OCI-LY1 (cell line): ENCODE results near the gene COL6A3.

Experiments used
- H2AFZ ChIP-seq: fragments of 200-600 bp; sonication (generic), shearing (Covaris generic); 2 replicates; pipeline ENCODE4 v1.6.0; 2014; ENCODE audit warnings: antibody characterized with exemption, mild to moderate bottlenecking, low read length
- H3F3A ChIP-seq: fragments of 200-600 bp; sonication (generic), shearing (Covaris generic); 2 replicates; pipeline ENCODE4 v1.6.0; 2014; ENCODE audit warnings: mild to moderate bottlenecking, antibody characterized with exemption, low read length, moderate library complexity; ENCODE audit not compliant: insufficient read depth
- H3K27ac ChIP-seq: fragments of 200-600 bp; sonication (generic); 2 replicates; pipeline ENCODE4 v1.5.1; 2014; ENCODE audit warnings: low read length, mixed run types, mild to moderate bottlenecking, low read depth; ENCODE audit not compliant: poor library complexity, severe bottlenecking
- H3K27me3 ChIP-seq: fragments of 200-600 bp; sonication (generic); 2 replicates; pipeline ENCODE4 v1.6.0; 2014; ENCODE audit warnings: antibody characterized with exemption, mild to moderate bottlenecking, low read length, moderate library complexity; ENCODE audit not compliant: insufficient read depth
- H3K36me3 ChIP-seq: fragments of 200-600 bp; sonication (generic); 2 replicates; pipeline ENCODE4 v1.6.1; 2014; ENCODE audit warnings: mild to moderate bottlenecking, antibody characterized with exemption, low read length, moderate library complexity, mixed read lengths; ENCODE audit not compliant: insufficient read depth
- H3K4me1 ChIP-seq: fragments of 200-600 bp; sonication (generic); 2 replicates; pipeline ENCODE4 v1.5.1; 2014; ENCODE audit warnings: mild to moderate bottlenecking, low read length, moderate library complexity; ENCODE audit not compliant: insufficient read depth, severe bottlenecking
- H3K4me2 ChIP-seq: fragments of 200-600 bp; sonication (generic), shearing (Covaris generic); 2 replicates; pipeline ENCODE4 v1.6.1; 2014; ENCODE audit warnings: low read length
- H3K4me3 ChIP-seq: fragments of 200-600 bp; sonication (generic); 2 replicates; pipeline ENCODE4 v1.5.1; 2014; ENCODE audit warnings: low read length, low read depth, mild to moderate bottlenecking, mixed read lengths; ENCODE audit not compliant: poor library complexity, severe bottlenecking
- H3K79me2 ChIP-seq: fragments of 200-600 bp; shearing (Covaris generic); 2 replicates; pipeline ENCODE4 v1.6.1; 2016; ENCODE audit warnings: mixed run types, low read length, mixed read lengths; ENCODE audit not compliant: insufficient read depth
- H3K9ac ChIP-seq: fragments of 200-600 bp; sonication (generic), shearing (Covaris generic); 2 replicates; pipeline ENCODE4 v1.6.1; 2014; ENCODE audit warnings: mild to moderate bottlenecking, low read length, mixed read lengths
- H3K9me2 ChIP-seq: fragments of 200-600 bp; sonication (generic), shearing (Covaris generic); 2 replicates; pipeline ENCODE4 v1.6.1; 2014; ENCODE audit warnings: low read depth, mild to moderate bottlenecking, low read length, mixed read lengths
- H3K9me3 ChIP-seq: fragments of 200-600 bp; shearing (Covaris generic); 2 replicates; pipeline ENCODE4 v1.6.1; 2014; ENCODE audit warnings: low read length, mixed read lengths
- H4K20me1 ChIP-seq: fragments of 200-600 bp; sonication (generic), shearing (Covaris generic); 2 replicates; pipeline ENCODE4 v1.6.0; 2016; ENCODE audit warnings: mild to moderate bottlenecking, low read length; ENCODE audit not compliant: insufficient read depth
- CTCF ChIP-seq: fragments of 200-600 bp; sonication (generic), shearing (Covaris generic); IDR thresholded peaks from 2 replicates; pipeline ENCODE4 v1.5.1; 2017; ENCODE audit warnings: mild to moderate bottlenecking, antibody characterized with exemption, low read length, moderate library complexity, mixed read lengths
- EZH2 ChIP-seq: fragments of 200-600 bp; sonication (generic), shearing (Covaris generic); IDR thresholded peaks from 2 replicates; pipeline ENCODE4 v1.8.0; 2017; ENCODE audit warnings: borderline replicate concordance, mixed run types, mild to moderate bottlenecking, antibody characterized with exemption, low read length, moderate library complexity, mixed read lengths

COL6A3 gene

DNA sequence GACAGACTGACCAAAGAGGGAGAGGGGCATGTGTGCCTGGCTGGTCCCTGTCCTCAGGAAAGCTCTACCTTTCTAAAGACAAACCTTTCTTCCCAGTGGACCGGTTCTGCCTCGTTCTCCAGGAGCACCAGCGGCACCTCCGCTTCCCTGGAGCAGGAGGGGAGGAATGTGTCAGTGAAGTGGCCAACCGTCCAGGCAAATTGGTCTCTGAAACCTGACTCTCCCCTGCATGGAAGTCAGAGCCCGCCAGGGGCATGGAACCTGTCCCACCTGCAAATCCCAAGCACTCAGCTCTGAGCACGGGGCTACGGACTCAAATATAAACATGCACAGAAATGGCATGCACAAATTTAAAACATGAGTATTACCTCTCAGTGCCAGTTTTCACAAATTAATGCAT is 62.9 kb downstream of the COL6A3 start:
- TF ChIP-seq CTCF = no peak
- TF ChIP-seq EZH2 = no peak
- Histone ChIP-seq H3K27me3 (no peaks in the 10 kb centered on the region), H3K9me2 (no peaks in the 10 kb centered on the region)

DNA sequence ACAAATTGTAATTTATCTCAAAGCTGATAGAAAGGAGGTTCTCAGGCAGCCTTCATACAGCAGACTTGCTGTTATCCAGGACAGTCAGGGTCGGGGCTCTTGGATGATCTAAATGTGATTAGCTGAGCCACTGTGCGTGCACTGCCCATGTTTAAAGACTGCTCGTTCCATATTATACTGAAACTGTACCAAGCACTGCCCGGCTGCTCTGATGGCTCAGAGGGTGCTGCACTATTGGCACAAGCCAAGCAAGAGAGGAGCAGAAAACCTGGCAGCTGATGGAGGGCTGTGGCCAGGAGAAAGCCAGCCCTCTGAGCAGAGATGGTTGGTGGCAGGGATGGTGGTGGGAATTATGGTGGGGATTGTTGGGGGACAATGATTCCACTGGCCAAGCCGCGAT is 63.4 kb downstream of the COL6A3 start:
- TF ChIP-seq CTCF (no peak), EZH2 (no peak)
- Histone ChIP-seq H3K9me3 (no peaks in the 10 kb centered on the region), H3K4me3 (no peak overlapping the region), H3K79me2 (no peaks in the 10 kb centered on the region), H3K4me2 (no peak overlapping the region), H3K27ac (no peak overlapping the region), H3K9ac (no peak overlapping the region), H3K36me3 (no peaks in the 10 kb centered on the region), H3F3A (no peaks in the 10 kb centered on the region), H3K4me1 (no peaks in the 10 kb centered on the region), H4K20me1 (no peaks in the 10 kb centered on the region), H3K27me3 (no peaks in the 10 kb centered on the region), H3K9me2 (no peaks in the 10 kb centered on the region), H2AFZ (no peak overlapping the region)

More for the DNA sequence above, 62.9 kb downstream of the COL6A3 start:
- no peaks in the 10 kb centered on the region for H4K20me1 ChIP-seq
- no peaks in the 10 kb centered on the region for H3K79me2 ChIP-seq
- no peaks in the 10 kb centered on the region for H3K4me1 ChIP-seq
- H3K4me2 ChIP-seq = no peak overlapping the region
- H3K9me3 ChIP-seq = no peaks in the 10 kb centered on the region
- H3K27ac ChIP-seq = no peak overlapping the region
- no peaks in the 10 kb centered on the region for H3K36me3 ChIP-seq
- no peak overlapping the region for H3K4me3 ChIP-seq
- no peak overlapping the region for H3K9ac ChIP-seq
- no peak overlapping the region for H2AFZ ChIP-seq
- no peaks in the 10 kb centered on the region for H3F3A ChIP-seq

DNA sequence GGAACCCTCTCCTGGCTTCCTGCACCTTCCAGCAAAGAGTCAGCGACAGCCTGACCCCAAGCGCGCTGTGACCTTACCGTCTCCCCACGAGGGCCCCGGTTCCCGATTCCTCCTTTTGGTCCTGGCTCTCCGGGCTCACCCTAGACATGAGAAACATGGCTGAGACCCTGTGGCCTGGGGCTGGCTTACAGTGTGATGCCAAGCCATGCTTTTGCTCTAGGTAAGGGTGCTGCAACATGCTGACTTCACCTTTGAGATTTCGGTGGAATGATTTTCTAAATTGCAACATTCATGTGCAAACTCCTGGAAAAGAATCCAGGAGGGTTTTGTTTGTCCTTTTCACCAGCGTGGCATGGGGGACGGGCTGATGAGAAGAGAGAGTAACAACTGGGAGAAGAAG is 63.9 kb downstream of the COL6A3 start:
- H3K36me3 ChIP-seq = no peaks in the 10 kb centered on the region
- H3K27ac ChIP-seq = no peak overlapping the region
- no peaks in the 10 kb centered on the region for H3K4me1 ChIP-seq
- no peaks in the 10 kb centered on the region for H3K79me2 ChIP-seq
- no peaks in the 10 kb centered on the region for H3F3A ChIP-seq
- no peak overlapping the region for H3K4me3 ChIP-seq
- H4K20me1 ChIP-seq = no peaks in the 10 kb centered on the region
- TF ChIP-seq EZH2 = no peak
- no peak for TF ChIP-seq CTCF
- no peaks in the 10 kb centered on the region for H3K27me3 ChIP-seq
- no peaks in the 10 kb centered on the region for H3K9me3 ChIP-seq
- H2AFZ ChIP-seq = no peak overlapping the region
- no peaks in the 10 kb centered on the region for H3K9me2 ChIP-seq
- H3K9ac ChIP-seq = no peak overlapping the region
- no peak overlapping the region for H3K4me2 ChIP-seq
